ENCODE measurements around the gene PKNOX2.

Gene PKNOX2

DNA sequence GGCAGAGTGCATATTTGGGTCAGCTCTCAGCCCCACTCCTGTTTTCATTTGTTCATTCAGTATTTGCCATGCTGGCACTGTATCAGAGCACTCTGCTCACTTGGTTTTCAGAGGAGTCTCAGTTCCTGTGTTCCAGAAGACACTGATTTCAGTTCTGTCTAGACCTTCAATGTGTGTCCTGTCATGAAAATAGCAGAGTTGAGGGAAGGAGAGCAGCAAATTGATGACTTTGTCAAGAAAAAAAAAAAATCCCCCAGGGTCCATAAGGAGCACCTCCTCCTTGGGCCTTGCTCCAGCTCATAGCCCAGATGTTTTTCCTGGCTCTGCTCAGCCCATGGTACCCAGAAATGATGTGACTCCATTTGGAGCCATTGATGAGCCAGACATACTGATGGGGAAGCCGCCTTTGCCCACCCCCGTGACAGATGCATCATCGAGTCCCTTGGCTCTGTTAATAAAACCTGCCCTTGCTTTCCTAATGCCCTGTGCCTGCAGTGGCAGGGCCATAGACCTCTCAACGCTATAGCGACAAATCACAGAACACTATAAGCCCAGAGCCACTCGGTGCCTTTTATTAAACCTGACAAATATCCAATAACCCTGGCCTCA lies 107.0 kb downstream of the PKNOX2 start:
- no peak overlapping the region for H3K4me3 ChIP-seq (ENCODE audit: low read depth, low read length)
- TF ChIP-seq CTCF (IDR thresholded peaks at IDR 0.05; ENCODE audit: low read depth, low read length, missing control alignments), result no peak
- no peak for DNase-seq (ENCODE audit: low read depth)

DNA sequence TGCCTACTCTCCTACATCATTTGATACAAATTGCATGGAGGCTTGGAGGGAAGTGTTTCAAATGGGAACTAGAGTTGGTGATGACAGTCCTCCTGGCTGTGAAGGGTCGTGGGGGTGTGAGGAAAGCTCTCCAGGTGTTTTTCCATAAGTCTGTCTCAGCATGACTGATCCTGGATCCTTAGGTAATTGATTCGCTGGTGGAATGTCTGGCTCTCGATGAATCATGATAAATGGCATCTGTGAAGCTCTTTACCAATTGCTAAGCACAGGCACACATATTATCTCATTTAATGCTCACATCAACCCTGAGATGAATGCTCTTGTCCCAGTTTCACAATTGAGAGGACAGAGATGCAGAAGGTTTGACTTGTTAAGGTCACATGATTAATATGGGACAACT lies 107.5 kb downstream of the PKNOX2 start:
- no peak for TF ChIP-seq CTCF (IDR thresholded peaks at IDR 0.05; ENCODE audit: low read depth, low read length, missing control alignments)
- no peak overlapping the region for H3K4me3 ChIP-seq (ENCODE audit: low read depth, low read length)
- no peak for DNase-seq (ENCODE audit: low read depth)

DNA sequence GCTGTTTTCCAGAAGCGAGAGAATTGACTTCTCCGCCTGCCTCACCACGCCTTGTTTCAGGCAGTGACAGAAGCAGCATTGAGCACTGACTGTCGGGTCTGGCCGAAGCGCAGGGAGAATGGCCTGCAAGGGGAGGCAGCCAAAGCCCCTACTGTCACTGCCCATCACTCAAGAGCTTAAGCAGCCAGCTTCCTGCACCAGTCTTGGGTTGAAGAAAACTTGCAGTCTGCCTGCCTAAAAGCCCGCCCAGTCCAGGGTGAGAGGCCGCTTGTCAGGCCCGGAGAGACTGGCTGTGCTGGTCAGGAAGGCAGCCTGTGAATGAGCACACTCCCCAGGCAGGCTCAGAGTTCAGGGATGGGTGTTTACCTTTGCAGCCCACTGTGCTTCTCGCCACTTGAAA lies 108.3 kb downstream of the PKNOX2 start:
- no peak for TF ChIP-seq CTCF (IDR thresholded peaks at IDR 0.05; ENCODE audit: low read depth, low read length, missing control alignments)
- DNase-seq (ENCODE audit: low read depth), result no peak

DNA sequence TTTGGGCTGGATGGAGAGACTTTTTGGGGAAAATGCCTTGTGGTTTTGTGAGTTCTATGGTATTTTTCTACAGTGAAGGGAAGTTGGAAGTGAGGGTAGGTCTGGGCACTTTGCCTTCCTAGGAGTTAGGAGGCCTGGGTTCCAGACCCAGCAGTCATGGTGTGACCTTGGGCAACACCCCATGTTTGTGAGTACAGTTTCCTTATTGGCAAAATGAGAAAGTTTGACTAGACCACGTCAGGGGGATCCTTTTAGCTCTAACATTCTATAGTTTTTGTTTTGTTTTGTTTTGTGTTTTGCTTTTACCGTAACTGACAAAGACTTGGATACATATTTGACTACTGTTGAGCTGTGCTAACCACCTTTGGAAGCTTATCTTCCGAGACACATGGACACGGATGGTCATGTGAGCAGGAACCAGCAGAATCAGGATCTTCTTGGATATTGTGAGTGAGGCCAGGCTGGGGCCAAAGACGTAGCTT lies 109.0 kb downstream of the PKNOX2 start:
- no peak overlapping the region for H3K4me3 ChIP-seq (ENCODE audit: low read depth, low read length)
- DNase-seq (ENCODE audit: low read depth), result no peak
- TF ChIP-seq CTCF (IDR thresholded peaks at IDR 0.05; ENCODE audit: low read depth, low read length, missing control alignments), result no peak

More for the DNA sequence above, 108.3 kb downstream of the PKNOX2 start:
- no peak overlapping the region for H3K4me3 ChIP-seq (ENCODE audit: low read depth, low read length)

- no peak for TF ChIP-seq CTCF (IDR thresholded peaks at IDR 0.05; ENCODE audit: low read depth, low read length, missing control alignments)
- DNase-seq (ENCODE audit: low read depth), result no peak
- H3K4me3 ChIP-seq (ENCODE audit: low read depth, low read length), result no peak overlapping the region
These were observed 109.8 kb downstream of the PKNOX2 start for GRCh38 chr11:125274309-125274708.

DNA sequence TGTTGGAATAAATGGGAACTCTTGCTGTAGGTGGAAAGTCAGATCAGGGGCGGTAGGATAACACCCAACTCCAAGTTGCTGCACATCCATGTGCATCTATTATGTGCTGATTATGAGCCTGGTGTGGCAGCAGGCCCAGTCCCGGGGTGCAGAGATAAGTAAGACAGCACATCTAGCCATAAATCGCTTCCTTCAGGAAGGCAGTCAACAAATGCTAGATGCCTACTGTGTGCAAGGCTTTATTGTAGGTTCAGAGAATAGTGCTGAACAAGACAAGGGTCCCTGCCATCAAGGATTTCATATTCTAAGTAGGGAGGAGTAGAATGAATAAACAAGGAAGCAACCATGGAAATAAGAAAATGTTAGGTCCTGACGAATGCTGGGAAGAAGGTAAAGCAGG lies 110.2 kb downstream of the PKNOX2 start:
- no peak for DNase-seq (ENCODE audit: low read depth)
- H3K4me3 ChIP-seq (ENCODE audit: low read depth, low read length), result no peak overlapping the region
- TF ChIP-seq CTCF (IDR thresholded peaks at IDR 0.05; ENCODE audit: low read depth, low read length, missing control alignments), result no peak
